Activated T-helper 1 cell treated with anti-CD3 and anti-CD28 coated beads, Interleukin-2, amount 50 U/mL, for 16 hours (primary cell): ENCODE results near the gene GRID2.

Experiments used
- DNase-seq, 2 donors: peaks; one replicate each; pipeline ENCODE4 v3.0.0-alpha.2; 2020; ENCODE audit warnings: low read depth in 1 of 2, low spot score in 1 of 2

The GRID2 gene

DNA sequence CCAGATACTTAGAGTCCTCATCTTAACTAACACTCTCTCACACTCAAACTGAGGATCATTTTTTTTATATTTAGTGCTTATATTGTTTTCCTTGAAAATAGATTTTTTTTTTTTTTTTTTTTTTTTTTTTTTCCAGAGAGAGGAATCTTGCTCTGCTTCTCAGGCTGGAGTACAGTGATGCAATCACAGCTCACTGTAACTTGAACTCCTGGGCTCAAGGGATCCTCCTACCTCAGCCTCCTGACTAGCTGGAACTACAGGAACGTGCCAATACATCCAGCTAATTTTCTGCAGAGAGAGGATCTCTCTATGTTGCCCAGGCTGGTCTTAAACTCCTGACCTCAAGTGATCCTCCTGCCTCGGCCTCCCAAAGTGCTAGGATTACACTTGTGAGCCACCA, 874.5 kb downstream of the GRID2 start:
- no peak for DNase-seq

DNA sequence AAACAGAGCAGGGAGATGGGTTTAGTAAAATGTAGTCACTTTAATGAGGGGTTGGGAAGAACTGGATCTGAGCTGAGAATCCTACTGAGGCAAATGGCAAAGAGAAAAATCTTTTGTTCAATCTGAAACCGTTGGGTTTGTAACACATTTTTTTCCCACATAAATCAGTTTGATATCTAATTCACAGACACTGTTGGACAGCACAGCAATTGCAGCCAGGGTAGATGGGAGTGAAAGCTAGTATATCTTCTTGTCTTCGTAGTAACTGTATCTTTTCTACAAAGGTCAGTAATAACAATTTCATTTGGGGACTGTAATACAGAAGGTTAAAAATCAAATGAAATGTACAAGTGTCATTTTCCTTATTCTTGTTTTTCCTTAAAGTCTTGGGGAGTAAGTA, 875.3 kb downstream of the GRID2 start:
- DNase-seq, result no peak

DNA sequence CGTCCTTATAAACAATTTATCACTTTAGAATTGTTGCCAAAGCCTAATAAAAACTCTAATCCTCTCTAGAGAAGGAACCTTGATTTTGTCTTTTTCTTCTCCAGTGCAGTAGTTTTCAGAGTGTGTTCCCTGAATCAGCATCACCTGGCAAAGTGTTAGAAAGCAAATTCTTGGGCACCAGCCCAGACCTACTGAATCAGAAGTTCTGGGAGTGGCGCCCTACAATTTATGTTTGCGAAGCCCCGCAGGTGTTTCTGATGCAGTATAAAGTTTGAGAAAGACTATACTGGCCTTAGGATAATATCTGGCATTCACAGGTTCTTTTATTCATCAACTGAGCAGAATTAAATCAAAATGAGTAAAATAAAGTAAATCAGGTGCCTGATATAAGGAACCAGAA, 879.0 kb downstream of the GRID2 start:
- no peak for DNase-seq

DNA sequence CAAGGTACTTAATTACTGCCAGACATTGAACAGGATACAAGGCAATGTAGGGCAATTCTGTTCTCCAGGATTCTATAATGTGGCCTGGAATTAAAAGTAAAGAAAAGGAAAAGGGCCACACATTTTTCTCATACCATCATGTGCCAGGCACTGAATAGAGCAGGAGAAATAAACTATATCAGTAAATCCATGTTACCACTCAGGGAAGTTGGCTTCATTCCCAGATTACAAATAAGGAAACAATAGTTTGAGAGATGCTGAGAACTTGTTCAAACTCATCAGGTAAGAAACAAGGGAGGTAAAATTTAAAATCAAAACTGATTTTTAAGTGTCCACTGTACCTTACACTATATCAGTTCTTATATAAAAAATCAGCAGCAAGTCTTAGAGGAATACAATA, 879.8 kb downstream of the GRID2 start:
- DNase-seq, result no peak

DNA sequence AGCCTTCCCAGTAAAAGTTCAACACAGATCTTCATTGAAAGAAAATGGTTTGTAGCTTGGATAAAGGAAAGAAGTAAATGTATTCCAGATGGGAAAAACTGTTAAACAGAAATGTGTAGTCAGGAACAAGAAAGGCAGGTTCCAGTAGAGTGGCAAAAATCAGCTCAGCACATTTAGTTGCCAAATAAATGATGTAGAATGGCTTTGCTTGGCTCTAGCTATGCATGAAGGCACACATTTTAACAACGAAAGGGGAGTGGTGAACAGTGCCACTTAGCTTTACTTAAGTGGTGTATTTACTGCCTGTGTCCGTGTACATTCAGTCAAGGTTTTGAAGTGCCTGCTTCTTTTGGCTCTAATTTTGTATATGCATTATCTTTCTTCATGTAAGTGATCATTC, 880.3 kb downstream of the GRID2 start:
- DNase-seq, result no peak

DNA sequence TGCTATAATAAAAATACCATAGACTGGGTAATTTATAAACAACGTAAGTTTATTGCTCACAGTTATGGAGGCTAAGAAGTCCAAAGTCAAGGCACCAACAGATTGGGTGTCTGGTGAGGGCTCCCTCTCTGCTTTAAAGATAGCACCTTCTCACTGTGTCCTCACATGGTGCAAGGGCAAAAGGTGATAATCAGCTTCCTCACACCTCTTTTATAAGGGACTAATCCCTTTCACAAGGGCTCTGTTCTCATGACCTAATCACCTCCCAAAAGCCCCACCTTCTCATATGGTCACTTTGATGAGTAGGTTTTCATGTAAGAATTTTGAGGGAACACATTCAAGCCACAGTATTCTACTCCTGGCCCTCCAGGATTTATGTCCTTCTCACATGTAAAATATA, 883.1 kb downstream of the GRID2 start:
- no peak for DNase-seq

DNA sequence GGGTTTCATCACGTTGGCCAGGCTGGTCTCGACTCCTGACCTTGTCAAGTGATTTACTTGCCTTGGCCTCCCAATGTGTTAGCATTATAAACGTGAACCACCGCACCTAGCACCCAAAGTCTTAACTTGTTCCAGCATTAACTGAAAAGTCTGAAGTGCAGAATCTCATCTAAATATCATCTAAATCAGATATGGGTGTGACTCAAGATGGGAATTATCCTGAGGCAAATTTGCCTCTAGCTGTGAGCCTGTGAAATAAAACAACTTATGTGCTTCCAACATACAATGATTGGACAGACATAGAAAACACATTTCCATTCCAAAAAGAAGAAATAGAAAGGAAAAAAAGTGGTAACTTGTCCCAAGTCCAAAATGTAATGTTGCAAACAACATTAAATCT, 883.7 kb downstream of the GRID2 start:
- no peak for DNase-seq

DNA sequence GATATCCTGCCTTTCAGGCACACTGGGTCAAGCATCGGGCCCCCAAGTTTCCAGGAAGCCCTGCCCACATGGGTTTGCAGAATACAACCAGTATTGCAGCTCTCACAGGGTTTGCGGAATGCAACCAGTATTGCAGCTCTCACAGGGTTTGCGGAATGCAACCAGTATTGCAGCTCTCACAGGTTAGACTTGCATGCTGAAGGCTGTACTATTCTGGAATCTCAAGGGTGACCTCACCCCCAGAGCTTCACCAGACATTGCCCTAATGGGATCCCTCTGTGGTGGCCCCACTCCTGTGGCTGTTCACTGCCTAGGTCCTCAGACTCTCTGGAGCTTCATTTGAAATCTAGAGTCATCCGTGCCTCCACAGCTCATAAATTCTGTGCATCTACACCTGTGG, 884.1 kb downstream of the GRID2 start:
- DNase-seq, result no peak

DNA sequence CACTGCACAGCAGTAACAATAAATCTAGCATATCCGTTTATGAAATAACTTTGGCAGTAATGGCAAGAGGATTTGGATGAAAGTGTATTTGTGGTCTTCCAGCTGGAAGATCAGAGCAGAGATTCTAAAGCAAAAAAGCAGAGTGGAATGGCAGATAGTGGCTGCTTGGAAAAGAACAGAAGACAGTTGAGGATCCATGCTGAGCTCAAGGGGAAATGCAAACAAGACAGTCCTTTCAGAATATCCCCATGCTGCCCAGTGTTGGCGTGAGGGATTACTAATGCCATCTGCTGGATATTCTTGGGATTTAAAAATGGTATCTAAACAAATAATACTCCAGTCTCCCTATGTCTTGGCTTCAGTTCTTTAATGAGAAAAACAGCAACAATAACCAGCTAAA, 895.7 kb downstream of the GRID2 start:
- DNase-seq, result no peak

DNA sequence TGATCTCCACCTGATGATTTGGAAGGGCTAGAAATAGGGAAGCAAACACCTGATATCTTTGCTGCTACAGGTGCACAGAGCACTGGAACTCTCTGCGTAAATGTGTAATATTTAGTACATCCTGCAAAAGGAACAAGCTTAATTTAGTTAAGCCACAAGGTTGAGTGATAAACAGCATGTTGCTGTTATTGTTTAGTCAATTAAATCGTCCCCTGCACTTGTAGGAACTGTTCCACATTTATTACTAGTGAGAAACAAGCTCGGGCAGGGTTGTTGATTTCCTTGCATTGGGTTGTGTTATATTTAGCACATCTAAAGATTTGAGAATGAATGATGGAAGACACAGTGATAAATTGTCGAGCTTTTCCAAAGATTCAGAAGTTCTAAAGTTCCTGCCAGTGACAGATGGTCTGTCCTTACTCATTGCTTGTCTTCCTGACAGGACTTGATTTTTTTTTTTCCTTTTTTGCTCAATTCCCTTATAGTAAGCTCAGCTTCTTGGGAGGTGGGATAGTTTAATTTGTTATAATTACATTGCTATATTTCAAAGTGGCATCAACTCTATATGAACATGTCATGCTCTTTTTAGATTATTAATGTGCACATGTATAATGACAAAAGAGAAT, 897.8 kb downstream of the GRID2 start:
- no peak for DNase-seq

DNA sequence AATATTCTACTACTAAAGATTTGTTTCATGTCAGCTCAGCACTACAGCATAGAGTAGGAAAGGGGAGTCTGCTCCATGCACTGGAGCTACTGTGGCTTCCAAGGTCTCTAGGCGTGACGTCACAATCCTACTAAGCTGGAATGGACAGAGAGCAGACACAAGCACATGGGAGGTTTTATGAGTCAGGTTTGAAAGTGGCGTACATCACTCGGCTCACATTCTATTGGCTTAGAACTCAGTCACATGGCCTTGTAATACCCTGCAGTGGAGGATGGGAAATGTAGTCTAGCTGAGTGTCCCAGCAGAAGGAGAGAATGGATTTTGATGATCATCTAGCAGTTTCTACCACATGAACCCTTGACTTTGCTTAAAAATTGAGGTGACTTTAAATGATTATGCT, 899.9 kb downstream of the GRID2 start:
- DNase-seq, result no peak

DNA sequence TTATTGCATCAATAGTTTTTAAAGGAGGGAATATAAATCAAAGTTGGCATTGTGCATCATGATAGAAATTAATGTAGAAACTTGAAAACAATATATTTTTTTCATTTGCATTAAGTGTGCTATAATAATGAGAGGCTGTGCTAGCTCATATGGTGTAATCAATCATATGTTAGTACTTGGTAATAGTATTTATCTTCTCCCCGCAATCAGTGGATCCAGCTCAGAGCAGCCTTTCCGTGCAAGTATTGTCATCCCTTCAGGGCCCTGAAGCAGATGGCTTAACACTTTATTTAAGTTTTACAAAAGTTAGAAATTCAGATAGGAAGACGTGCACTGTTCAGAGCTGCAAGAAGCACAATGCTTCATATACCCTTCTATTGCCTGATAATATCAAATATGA, 908.5 kb downstream of the GRID2 start:
- no peak for DNase-seq

DNA sequence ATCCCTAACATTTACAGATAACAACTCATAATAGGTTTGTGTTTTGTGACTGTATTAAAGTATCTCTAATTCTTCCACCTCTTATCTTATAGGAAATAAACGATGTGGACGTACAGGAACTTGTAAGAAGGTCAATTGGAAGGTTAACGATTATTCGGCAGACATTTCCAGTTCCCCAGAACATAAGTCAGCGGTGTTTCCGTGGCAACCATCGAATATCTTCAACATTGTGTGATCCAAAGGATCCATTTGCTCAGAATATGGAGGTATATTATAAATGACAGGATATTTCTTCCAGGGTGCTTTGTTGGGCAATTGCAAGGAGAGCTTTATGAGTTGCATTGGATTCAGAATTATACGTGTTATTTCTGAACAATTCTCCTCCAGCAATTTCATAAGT, 912.9 kb downstream of the GRID2 start:
- DNase-seq, result no peak

DNA sequence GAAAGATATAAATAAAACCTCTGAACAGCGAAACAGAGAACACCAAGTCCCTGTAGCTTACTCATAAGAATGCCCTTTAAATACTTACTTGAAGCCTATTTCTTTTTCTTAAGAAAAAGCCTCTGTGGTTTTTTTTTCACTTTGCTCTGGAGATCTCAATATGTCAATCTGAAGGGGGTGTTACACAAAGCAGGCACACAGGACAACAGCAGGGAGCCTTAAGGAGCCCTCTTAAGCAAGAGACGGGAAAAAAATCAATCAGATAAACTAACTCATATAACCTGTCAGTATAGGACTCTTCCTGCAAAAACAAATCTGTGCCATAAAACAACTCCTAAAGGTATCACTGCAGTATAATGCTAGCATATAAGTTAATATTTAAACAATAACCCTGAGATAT, 913.7 kb downstream of the GRID2 start:
- no peak for DNase-seq

DNA sequence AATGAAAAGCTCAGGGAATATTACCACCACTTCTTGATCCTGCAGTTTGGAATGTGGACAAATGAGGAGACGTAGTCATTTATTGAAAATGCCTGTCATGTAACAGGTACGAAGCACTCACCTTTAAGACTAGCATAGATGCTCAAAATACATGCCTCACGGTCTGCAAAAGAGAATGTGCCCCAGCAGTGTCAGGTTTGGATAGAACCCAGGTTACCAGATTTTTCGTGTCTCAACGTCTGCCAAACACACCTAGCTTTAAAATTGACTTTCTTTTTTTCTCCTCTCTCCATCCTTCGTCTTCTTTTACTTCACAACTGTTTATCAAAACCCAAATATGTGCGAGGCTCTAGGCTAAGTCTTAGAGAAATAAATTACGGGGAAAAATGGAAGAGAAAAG, 918.0 kb downstream of the GRID2 start:
- DNase-seq, result no peak

DNA sequence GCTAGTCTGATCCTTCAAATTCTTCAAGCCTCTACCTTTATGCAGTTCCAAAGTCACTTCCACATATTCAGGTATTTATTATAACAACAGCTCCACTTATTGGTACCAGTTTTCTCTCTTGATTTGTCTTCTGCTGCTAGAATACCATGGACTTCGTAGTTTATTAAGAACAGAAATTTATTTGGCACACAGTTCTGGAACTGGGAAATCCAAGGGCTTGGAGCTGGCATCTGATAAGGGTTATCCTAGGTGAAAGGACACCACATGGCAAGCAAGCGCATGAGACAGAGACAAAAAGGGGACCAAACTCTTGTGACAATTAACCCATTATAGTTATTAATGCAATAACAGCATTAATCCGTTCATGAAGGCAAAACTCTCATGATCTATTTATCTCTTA, 924.3 kb downstream of the GRID2 start:
- no peak for DNase-seq

DNA sequence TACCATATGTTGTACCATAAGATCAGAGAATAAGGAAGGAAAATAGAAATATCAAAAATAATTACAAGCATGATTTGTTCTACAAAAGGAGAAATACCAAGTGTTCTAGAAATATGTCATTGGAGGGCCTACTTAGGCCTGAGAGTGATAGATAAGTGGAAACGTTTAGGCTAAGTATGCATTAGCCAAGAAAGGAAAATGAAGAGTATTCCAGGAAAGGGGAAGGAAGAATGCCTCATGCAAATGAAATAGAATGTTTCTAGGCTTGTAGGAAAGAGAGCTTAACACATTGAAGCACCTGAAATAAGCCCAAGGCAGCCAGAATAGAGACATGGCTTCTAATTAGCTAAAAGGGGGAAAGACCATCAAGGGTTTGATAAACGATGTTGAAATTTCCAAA, 929.1 kb downstream of the GRID2 start:
- no peak for DNase-seq

DNA sequence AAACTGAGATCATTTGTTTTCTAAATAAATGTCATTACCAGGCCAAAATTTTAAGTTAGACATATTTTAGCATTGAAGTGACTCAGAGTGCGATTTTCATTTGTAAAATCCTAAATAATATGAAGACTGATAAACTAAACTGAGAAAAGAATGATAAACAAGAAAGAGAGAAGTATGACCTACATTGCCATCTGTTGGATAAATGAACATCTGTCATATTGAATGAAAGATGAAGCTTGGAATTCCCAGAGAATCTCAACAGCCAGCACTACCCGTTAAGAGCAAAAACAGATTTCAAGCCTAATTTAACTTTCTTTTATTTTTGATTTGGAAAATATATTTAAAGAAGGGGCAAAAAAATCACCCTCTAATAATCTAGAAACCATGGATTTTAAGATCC, 933.8 kb downstream of the GRID2 start:
- DNase-seq, result no peak

DNA sequence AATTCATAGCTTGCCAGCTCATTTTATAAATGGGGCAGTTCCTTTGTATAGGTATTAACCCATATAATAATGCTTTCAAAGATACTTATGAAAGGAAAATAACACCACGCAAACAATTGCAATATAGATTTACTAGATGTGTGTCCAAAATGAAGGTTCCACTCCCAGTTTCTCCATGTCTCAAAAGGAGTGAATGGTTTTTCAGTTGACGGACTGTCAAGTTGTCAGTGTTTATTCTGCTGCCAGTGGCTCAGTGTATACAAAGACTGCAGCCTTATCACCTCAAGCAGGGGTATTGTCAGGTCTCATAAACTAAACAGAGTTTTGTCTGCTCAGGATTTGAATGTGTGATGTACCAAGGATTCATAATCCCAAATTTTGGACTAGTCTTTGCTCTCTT, 939.5 kb downstream of the GRID2 start:
- no peak for DNase-seq

DNA sequence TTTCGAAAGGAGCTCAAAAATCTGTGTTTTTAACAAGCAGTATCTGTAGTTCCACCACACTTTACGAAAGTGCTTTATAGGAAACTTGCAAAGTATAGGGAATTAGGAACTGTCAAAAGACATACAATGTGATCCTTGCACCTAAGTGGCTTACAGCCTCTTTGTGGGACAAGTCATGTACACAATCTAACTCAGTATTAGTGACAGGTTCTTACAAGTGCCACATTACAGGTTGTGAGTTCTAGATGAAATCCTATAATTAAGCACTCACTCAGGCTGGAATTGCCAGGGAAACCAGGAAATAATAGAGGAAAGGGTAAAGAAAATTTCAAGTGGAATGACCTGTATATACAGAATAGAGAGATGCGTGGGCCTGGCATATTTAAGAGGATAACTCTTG, 957.4 kb downstream of the GRID2 start:
- no peak for DNase-seq

DNA sequence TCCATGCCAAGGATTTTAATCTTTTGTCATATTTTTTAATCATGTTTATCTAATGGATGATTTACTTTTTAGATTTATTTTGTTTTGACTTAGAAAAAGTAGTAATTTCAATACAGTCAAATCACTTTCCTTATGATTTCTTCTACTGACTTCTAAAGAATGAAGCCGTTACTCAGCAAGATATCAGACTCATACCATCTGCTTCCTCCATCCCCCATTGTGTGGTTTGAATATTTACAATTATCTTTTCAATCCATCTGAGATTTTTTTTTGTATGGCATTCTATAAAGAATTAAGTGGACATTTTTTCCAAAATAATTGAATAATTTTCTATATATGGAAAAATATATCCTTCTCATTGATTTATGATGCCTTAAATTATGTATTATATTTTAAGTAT, 959.4 kb downstream of the GRID2 start:
- DNase-seq, result no peak

DNA sequence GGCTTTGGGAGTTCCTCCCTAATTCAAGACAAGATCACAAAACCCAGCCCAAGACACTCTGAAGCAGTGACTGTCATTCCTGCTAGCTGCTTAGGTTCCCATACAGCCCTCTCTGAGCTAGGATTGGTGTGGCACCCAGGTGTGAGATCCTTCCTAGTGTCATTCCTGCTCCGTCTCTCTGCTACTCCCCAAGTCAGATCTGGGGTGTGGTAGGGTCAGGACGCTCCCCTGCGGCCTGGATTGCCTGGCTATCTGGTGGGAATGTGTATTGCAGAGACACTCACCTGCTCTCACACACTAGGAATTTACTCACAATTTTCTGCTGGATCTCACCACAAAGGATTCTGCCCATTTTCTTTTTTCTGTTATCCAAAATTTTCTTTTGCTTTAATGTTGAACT, 964.0 kb downstream of the GRID2 start:
- no peak for DNase-seq

DNA sequence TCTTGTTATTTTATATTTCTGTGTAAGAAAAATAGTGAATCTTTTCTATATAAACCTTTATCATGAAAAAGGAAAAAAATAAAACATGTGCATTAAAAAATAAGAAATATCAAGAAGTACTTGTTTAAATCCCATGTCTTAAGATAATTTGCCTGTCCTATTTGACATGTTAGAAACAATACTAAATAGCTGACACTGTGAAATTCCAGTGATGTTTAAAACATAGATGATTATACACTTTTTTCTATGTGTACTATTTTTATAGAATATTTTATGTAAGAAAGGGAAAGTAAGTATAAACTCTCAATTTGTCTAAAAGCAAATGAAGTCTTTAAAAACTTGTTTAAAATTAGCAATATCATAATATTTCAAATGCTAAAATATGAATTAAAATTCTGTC, 981.6 kb downstream of the GRID2 start:
- DNase-seq, result no peak

DNA sequence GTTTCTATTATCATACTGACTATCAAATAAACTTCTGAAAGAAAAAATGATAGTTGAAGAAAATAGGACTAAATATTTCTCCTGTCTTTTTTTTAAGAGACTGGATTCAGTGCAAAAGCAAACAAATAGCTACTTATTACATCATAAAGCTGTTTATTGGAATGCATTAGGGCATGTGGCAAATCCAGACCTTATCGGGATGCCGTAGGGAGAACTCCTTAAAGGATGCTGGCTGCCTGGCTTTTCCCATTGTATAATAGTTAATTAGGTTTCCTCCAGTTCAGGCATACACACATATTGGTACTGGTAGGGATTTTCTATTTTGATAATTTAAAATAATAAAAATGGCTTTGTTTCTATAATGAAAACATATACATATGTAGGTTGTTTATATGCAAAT, 985.5 kb downstream of the GRID2 start:
- DNase-seq, result no peak
